ENCODE measurements around the gene NTMT1. TPM values are rescaled to one million over a fixed set of nuclear protein-coding genes. Genes with fewer than 3 reads are reported as not detected.

Gene NTMT1
- 27.6 and 33.3 TPM in 2 replicates for total RNA-seq

DNA sequence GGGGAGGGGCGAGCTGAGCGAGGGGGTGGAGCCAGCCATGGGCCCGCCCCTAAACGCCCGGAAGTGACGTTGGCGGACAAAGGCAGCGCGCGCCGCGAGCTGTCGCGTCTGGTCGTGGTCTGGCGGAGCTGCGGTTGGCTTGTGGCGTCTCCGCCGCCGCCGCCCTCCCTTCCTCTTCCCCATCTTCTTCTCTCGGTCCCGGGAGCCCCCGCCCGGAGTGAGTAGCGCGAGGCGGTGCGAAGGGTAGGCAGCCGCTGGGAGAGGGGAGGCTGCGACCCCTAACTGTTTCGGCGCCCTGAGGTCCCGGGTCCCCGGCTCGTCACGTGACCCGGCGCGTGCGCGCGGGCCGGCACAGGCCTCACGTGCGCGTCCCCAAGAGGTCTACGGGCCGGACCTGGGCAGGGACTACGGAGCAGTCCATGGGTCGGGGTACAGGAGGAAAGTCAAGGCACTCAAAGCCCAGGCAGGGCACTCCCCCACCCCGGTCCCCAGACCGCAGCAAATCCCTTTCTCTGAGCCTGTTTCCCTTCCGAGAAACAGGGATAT lies at the start of gene NTMT1:
Gene NTMT1, plus strand, starts transcription at position 85 of the 546 bp plus-strand sequence. CDS start 6,541 bp downstream, outside the sequence.

DNA sequence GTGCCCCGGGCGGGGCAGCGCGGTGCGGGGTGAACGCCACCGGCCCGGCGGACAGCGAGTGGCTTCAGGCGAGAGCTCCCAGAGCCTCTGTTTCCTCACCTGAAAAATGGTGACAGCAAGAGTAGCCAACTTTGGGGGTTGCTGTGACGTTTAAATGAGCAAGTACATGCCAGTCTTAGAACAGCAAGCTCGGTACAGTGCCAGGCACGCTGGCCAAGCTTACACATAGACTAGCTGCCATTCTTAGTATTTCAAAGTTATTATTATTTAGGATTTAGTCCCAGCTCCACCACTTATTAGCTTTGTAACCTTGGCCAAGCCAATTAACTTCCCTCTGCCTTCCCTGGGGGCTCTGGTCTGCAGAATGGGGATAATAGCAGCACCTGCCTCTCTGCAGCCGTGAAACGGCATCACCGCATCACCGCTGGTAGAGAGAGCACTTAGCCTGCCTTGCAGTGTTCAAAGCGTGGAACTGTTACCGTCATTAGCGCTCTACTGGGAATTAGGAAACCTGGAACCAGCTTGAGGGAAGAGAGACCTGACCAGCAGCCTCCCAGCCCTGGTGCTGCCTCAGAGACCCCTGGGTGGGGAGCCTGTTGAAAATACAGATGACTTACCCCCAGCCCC lies 5.2 kb upstream of the NTMT1 start, which contains the start of gene C9orf50:
Gene C9orf50, minus strand, starts transcription at position 433 of the 627 bp plus-strand sequence. CDS start 527 bp downstream, outside the sequence.

GRCh38 chr9:129641750-129642585 lies 16.0 kb downstream of the NTMT1 start, which contains the start of gene ASB6:
TSS of gene ASB6 (minus strand) at chr9:129642151. CDS start at chr9:129641999, 152 bp downstream.

GRCh38 chr9:129665389-129665775 lies 39.4 kb downstream of the NTMT1 start, which contains the start of gene PRRX2:
TSS of gene PRRX2 (plus strand) at chr9:129665647. CDS start at chr9:129665868, 221 bp downstream.

Other genes with a start within 250 kb of the NTMT1 start
- gene C9orf50, start 5.1 kb upstream of the NTMT1 start, total RNA-seq = 0.17 and 0.44 TPM in 2 replicates
- 19.3 and 27.8 TPM in 2 replicates for gene ASB6, start 16.0 kb downstream of the NTMT1 start, total RNA-seq
- gene PRRX2, start 39.5 kb downstream of the NTMT1 start, total RNA-seq = 44.4 and 50.0 TPM in 2 replicates
- 9.5 and 84.5 TPM in 2 replicates for gene PTGES, start 126.9 kb downstream of the NTMT1 start, total RNA-seq
- gene TOR1B, start 177.0 kb downstream of the NTMT1 start, total RNA-seq = 32.6 and 36.4 TPM in 2 replicates
- gene TOR1A, start 198.0 kb downstream of the NTMT1 start, total RNA-seq = 38.3 and 42.5 TPM in 2 replicates
- gene C9orf78, start 209.1 kb downstream of the NTMT1 start, total RNA-seq = 33.6 and 37.8 TPM in 2 replicates
- 15.1 and 17.0 TPM in 2 replicates for gene USP20, start 209.3 kb downstream of the NTMT1 start, total RNA-seq

All from smooth muscle cell of trachea (primary cell).